Upper lobe of left lung (tissue), 4 donors: Measurements from ENCODE around the gene DTNA.

Experiments used
- CTCF ChIP-seq, 6 experiments: fragments of 450-650 bp in 4 of 6; fragments of 200-600 bp in 2 of 6; sonication (generic) in 2 of 6; IDR thresholded peaks; one replicate each; pipeline ENCODE4 v1.5.1; 2016 to 2019; ENCODE audit warnings: antibody characterized with exemption in 6 of 6
- POLR2A ChIP-seq, 4 donors: fragments of 450-650 bp; IDR thresholded peaks; one replicate each; pipeline ENCODE4 v1.5.1; 2016 to 2017; ENCODE audit warnings: antibody characterized with exemption in 4 of 4, mild to moderate bottlenecking in 2 of 4
- POLR2AphosphoS5 ChIP-seq, 2 donors: sonication (generic); formaldehyde crosslinking; IDR thresholded peaks; one replicate each; pipeline ENCODE4 v1.5.1; 2017; ENCODE audit warnings: antibody characterized with exemption in 2 of 2

GRCh38 chr18:34828093-34828492 lies 118.0 kb downstream of the DTNA start:
- no peak for TF ChIP-seq POLR2A (IDR thresholded peaks at IDR 0.05)
- no peak for TF ChIP-seq CTCF (IDR thresholded peaks at IDR 0.05)
- TF ChIP-seq POLR2AphosphoS5 (IDR thresholded peaks at IDR 0.05): no peak
